Transverse colon (tissue), 3 donors: ENCODE measurements around the gene DISC1.

Experiments
- EP300 ChIP-seq: sonication (generic); formaldehyde crosslinking; IDR thresholded peaks from one replicate; pipeline ENCODE4 v1.6.1; 2017; ENCODE audit warnings: antibody characterized with exemption, low read depth
- POLR2A ChIP-seq: fragments of 450-650 bp; IDR thresholded peaks from one replicate; pipeline ENCODE4 v1.6.1; 2016; ENCODE audit warnings: antibody characterized with exemption, mild to moderate bottlenecking, moderate library complexity
- TF ChIP-seq, protein P1 (sequence below), 5 experiments: fragments of 200-600 bp in 3 of 5; fragments of 450-650 bp in 2 of 5; sonication (generic) in 3 of 5; IDR thresholded peaks; 1 replicate in 2 of 5; 2 replicates in 3 of 5; pipeline ENCODE4 v1.5.1; 2016 to 2017; ENCODE audit warnings: antibody characterized with exemption in 5 of 5, inconsistent platforms in 3 of 5, mild to moderate bottlenecking in 2 of 5, moderate library complexity in 1 of 5

DNA sequence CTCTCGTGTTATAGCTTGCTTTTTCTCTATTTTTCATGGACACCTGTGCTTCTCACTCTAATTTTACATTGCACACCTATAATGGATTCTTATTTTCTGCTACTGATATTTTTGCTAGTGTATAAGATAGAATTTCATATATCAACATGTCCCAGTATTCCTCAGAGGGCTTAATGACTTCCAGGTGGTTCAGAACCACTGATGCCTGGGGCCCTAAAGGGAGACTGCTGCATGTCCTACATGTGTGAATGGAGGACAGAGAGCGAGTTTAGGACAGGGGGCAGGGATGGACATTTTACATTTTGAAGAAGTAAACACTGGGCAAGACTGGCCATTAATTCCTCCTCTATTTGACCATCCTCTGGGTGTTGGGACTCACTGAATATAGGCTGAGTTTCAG lies 100.6 kb downstream of the DISC1 start:
- TF ChIP-seq POLR2A (no peak), EP300 (no peak)
- TF ChIP-seq, protein P1, sequence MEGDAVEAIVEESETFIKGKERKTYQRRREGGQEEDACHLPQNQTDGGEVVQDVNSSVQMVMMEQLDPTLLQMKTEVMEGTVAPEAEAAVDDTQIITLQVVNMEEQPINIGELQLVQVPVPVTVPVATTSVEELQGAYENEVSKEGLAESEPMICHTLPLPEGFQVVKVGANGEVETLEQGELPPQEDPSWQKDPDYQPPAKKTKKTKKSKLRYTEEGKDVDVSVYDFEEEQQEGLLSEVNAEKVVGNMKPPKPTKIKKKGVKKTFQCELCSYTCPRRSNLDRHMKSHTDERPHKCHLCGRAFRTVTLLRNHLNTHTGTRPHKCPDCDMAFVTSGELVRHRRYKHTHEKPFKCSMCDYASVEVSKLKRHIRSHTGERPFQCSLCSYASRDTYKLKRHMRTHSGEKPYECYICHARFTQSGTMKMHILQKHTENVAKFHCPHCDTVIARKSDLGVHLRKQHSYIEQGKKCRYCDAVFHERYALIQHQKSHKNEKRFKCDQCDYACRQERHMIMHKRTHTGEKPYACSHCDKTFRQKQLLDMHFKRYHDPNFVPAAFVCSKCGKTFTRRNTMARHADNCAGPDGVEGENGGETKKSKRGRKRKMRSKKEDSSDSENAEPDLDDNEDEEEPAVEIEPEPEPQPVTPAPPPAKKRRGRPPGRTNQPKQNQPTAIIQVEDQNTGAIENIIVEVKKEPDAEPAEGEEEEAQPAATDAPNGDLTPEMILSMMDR (IDR thresholded peaks at IDR 0.05) = no peak
